Fibroblast of lung (primary cell): ENCODE data around the gene EPB42. TPM values are rescaled to one million over a fixed set of nuclear protein-coding genes. Genes with fewer than 3 reads are reported as not detected.
"Not testable (repeated sequence)": the region's sequence is repeated elsewhere in the genome, so short reads cannot be mapped to it uniquely, and the experiment has no call there.

ENCODE experiments used
- DNase-seq, 2 donors: peaks; one replicate each; pipeline versions ENCODE4 v3.0.0 to v3.0.0-alpha.2; 2010; ENCODE audit warnings: low read depth in 2 of 2
- H2AFZ ChIP-seq: 2 replicates; pipeline ENCODE4 v1.5.1; 2012; ENCODE audit warnings: low read length, control low read depth, inconsistent platforms
- H3K27ac ChIP-seq: 2 replicates; pipeline ENCODE4 v1.5.1; 2011; ENCODE audit warnings: low read length, control low read depth; ENCODE audit not compliant: insufficient read depth
- H3K27me3 ChIP-seq: 2 replicates; pipeline ENCODE4 v1.5.1; 2011; ENCODE audit warnings: mild to moderate bottlenecking, low read length; ENCODE audit not compliant: control insufficient read depth, insufficient read depth
- H3K36me3 ChIP-seq: 2 replicates; pipeline ENCODE4 v1.5.1; 2011; ENCODE audit warnings: low read length; ENCODE audit not compliant: control insufficient read depth, insufficient read depth
- H3K4me1 ChIP-seq: 2 replicates; pipeline ENCODE4 v1.5.1; 2011; ENCODE audit warnings: low read length; ENCODE audit not compliant: control insufficient read depth, insufficient read depth; ENCODE audit errors: extremely low read depth
- H3K4me2 ChIP-seq: 2 replicates; pipeline ENCODE4 v1.5.1; 2011; ENCODE audit warnings: low read length, control low read depth; ENCODE audit not compliant: insufficient read depth; ENCODE audit errors: extremely low read depth
- H3K4me3 ChIP-seq, 4 experiments: fragments of 200-600 bp in 1 of 4; sonication (generic) in 1 of 4; replicated peaks in 1 of 4; 2 replicates each; pipeline ENCODE4 v1.5.1; 2011 to 2016; ENCODE audit warnings: low read length in 4 of 4, low read depth in 3 of 4, mild to moderate bottlenecking in 3 of 4, control low read depth in 2 of 4, inconsistent platforms in 1 of 4, mixed read lengths in 1 of 4; ENCODE audit not compliant: insufficient read depth in 1 of 4; ENCODE audit errors: control extremely low read depth in 1 of 4
- H3K79me2 ChIP-seq: 2 replicates; pipeline ENCODE4 v1.5.1; 2012; ENCODE audit warnings: mild to moderate bottlenecking, low read length, inconsistent platforms; ENCODE audit not compliant: control insufficient read depth, insufficient read depth
- H3K9ac ChIP-seq: 2 replicates; pipeline ENCODE4 v1.5.1; 2011; ENCODE audit warnings: mild to moderate bottlenecking, low read length, control low read depth; ENCODE audit not compliant: insufficient read depth
- H3K9me3 ChIP-seq: 2 replicates; pipeline ENCODE4 v1.5.1; 2012; ENCODE audit warnings: low read depth, low read length; ENCODE audit not compliant: control insufficient read depth, insufficient read depth
- H4K20me1 ChIP-seq: 2 replicates; pipeline ENCODE4 v1.5.1; 2011; ENCODE audit warnings: low read length; ENCODE audit not compliant: control insufficient read depth, insufficient read depth; ENCODE audit errors: extremely low read depth
- CTCF ChIP-seq, 2 donors: IDR thresholded peaks in 1 of 2; conservative IDR thresholded peaks in 1 of 2; 1 replicate in 1 of 2; 2 replicates in 1 of 2; pipeline ENCODE4 v1.5.1; 2011 to 2012; ENCODE audit warnings: low read length in 2 of 2, control low read depth in 1 of 2, inconsistent platforms in 1 of 2, low read depth in 1 of 2, mild to moderate bottlenecking in 1 of 2
- EZH2 ChIP-seq: IDR thresholded peaks from 2 replicates; pipeline ENCODE4 v1.5.1; 2012; ENCODE audit warnings: low read length, control low read depth, mild to moderate bottlenecking; ENCODE audit errors: missing control alignments
- polyA plus RNA-seq, 2 donors: library from polyadenylated mRNA; depleted of rRNA in 1 of 2; stranded (reverse) in 1 of 2; unstranded in 1 of 2; fragments of >200 nt; gene quantifications; 2 replicates each; pipeline ENCODE4 v1.2.1, GENCODE V29; 2011 to 2012; ENCODE audit warnings: missing spikeins in 1 of 2
- total RNA-seq: library from RNA; depleted of rRNA; stranded (reverse); fragments of >200 nt; gene quantifications from 2 replicates; pipeline ENCODE4 v1.2.1, GENCODE V29; 2014

Gene EPB42
- total and polyA plus RNA-seq, 2 donors (not counting 1 experiment from before 2014, with no cell fraction given), result not detected

GRCh38 chr15:43229977-43230376 is 9.2 kb upstream of the EPB42 start:
- H3K27ac ChIP-seq, result no peak overlapping the region
- no peak for DNase-seq
- H3K79me2 ChIP-seq, result no peaks in the 10 kb centered on the region
- H3K4me2 ChIP-seq, result no peak overlapping the region
- H4K20me1 ChIP-seq, result no peaks in the 10 kb centered on the region
- no peak overlapping the region for H2AFZ ChIP-seq
- no peaks in the 10 kb centered on the region for H3K9me3 ChIP-seq
- H3K9ac ChIP-seq, result no peak overlapping the region
- no peaks in the 10 kb centered on the region for H3K36me3 ChIP-seq
- no peaks in the 10 kb centered on the region for H3K4me1 ChIP-seq
- H3K4me3 ChIP-seq, result no peak overlapping the region
- H3K27me3 ChIP-seq, result peaks cover 7% of the 10 kb centered on the region
- TF ChIP-seq CTCF (conservative IDR thresholded peaks at IDR 0.05 in 1 of 2, IDR thresholded peaks at IDR 0.05 in 1 of 2; ENCODE audit: low read depth in 1 of 2, low read length in 2 of 2) (no peak), EZH2 (no peak)

GRCh38 chr15:43226436-43227305 is 5.9 kb upstream of the EPB42 start:
- H3K27me3 ChIP-seq, result peaks cover 5% of the 10 kb centered on the region
- TF ChIP-seq CTCF (conservative IDR thresholded peaks at IDR 0.05 in 1 of 2, IDR thresholded peaks at IDR 0.05 in 1 of 2; ENCODE audit: low read depth in 1 of 2, low read length in 2 of 2) (no peak), EZH2 (no peak)
- no peak overlapping the region for H2AFZ ChIP-seq
- no peaks in the 10 kb centered on the region for H3K9me3 ChIP-seq
- H4K20me1 ChIP-seq, result no peaks in the 10 kb centered on the region
- H3K9ac ChIP-seq, result no peak overlapping the region
- no peak overlapping the region for H3K27ac ChIP-seq
- no peak for DNase-seq
- no peaks in the 10 kb centered on the region for H3K36me3 ChIP-seq
- no peaks in the 10 kb centered on the region for H3K79me2 ChIP-seq
- H3K4me2 ChIP-seq, result no peak overlapping the region
- H3K4me1 ChIP-seq, result no peaks in the 10 kb centered on the region
- no peak overlapping the region for H3K4me3 ChIP-seq

GRCh38 chr15:43225950-43226255 is 5.1 kb upstream of the EPB42 start:
- not testable (repeated sequence) for H3K79me2 ChIP-seq, H3K9me3 ChIP-seq, H3K27ac ChIP-seq, H3K4me1 ChIP-seq, H3K4me3 ChIP-seq, H3K36me3 ChIP-seq, H3K9ac ChIP-seq, H2AFZ ChIP-seq, H3K27me3 ChIP-seq, H4K20me1 ChIP-seq, DNase-seq, H3K4me2 ChIP-seq
